Effector CD8-positive, alpha-beta T cell (primary cell): ENCODE data around the gene NKIRAS1.
A peak's percentile ranks its signal among the peaks of the same experiment; 100 is the strongest.

Source experiments
- DNase-seq: peaks from one replicate; lab custom pipeline; 2025; lab: John Stamatoyannopoulos, UW
- total RNA-seq, 4 experiments: gene quantifications; one replicate each; lab custom pipeline; 2026; lab: John Stamatoyannopoulos, UW

NKIRAS1 gene
- total RNA-seq: 6.8 to 10.1 (median 9.7) reads per million in 4 experiments

GRCh38 chr3:23916886-23917678, at the start of gene NKIRAS1, which contains the start of gene RPL15:
NKIRAS1 (minus strand) TSS chr3:23916990; CDS start chr3:23910904, 6,086 bp downstream.
RPL15 (plus strand) TSS chr3:23917132; CDS start chr3:23917860, 728 bp downstream.
- peak; percentile 95 for DNase-seq

- DNase-seq: no peak
These were observed 49.5 kb upstream of the NKIRAS1 start for GRCh38 chr3:23966328-23966727.

GRCh38 chr3:23964537-23965235, 47.9 kb upstream of the NKIRAS1 start:
- no peak for DNase-seq

GRCh38 chr3:23961913-23962312, 45.1 kb upstream of the NKIRAS1 start:
- no peak for DNase-seq

GRCh38 chr3:23961066-23961465, 44.3 kb upstream of the NKIRAS1 start:
- DNase-seq: no peak

- DNase-seq: no peak
These were observed 43.9 kb upstream of the NKIRAS1 start for GRCh38 chr3:23960649-23961048.

GRCh38 chr3:23959135-23959900, 42.5 kb upstream of the NKIRAS1 start:
- no peak for DNase-seq

GRCh38 chr3:23956701-23957100, 39.9 kb upstream of the NKIRAS1 start:
- DNase-seq: no peak

- no peak for DNase-seq
These were observed 37.4 kb upstream of the NKIRAS1 start for GRCh38 chr3:23954144-23954543.

GRCh38 chr3:23953523-23953922, 36.7 kb upstream of the NKIRAS1 start:
- no peak for DNase-seq

- DNase-seq: no peak
These were observed 35.9 kb upstream of the NKIRAS1 start for GRCh38 chr3:23952646-23953045.

GRCh38 chr3:23950293-23950692, 33.5 kb upstream of the NKIRAS1 start:
- DNase-seq: no peak

- DNase-seq: no peak
These were observed 33.0 kb upstream of the NKIRAS1 start for GRCh38 chr3:23949784-23950183.

- DNase-seq: no peak
These were observed 32.0 kb upstream of the NKIRAS1 start for GRCh38 chr3:23948761-23949160.

- DNase-seq: peak; percentile 97
These were observed 29.3 kb upstream of the NKIRAS1 start for GRCh38 chr3:23945913-23946687.

- no peak for DNase-seq
These were observed 28.8 kb upstream of the NKIRAS1 start for GRCh38 chr3:23945663-23945912.

GRCh38 chr3:23944861-23945662, 28.3 kb upstream of the NKIRAS1 start, which contains the start of gene NR1D2:
NR1D2 (plus strand) TSS chr3:23945286; CDS start chr3:23945579, 293 bp downstream.
- DNase-seq: peak; percentile 60

- DNase-seq: no peak
These were observed 27.4 kb upstream of the NKIRAS1 start for GRCh38 chr3:23944007-23944783.

- DNase-seq: no peak
These were observed 25.8 kb upstream of the NKIRAS1 start for GRCh38 chr3:23942546-23942945.

- no peak for DNase-seq
These were observed 24.6 kb upstream of the NKIRAS1 start for GRCh38 chr3:23941440-23941839.
